OCI-M1 (cell line): ENCODE measurements around the gene CHST7.
A peak's percentile ranks its signal among the peaks of the same experiment; 100 is the strongest.

Source experiments
- DNase-seq: peaks from one replicate; lab custom pipeline; 2025; lab: John Stamatoyannopoulos, UW

CHST7 gene

DNA sequence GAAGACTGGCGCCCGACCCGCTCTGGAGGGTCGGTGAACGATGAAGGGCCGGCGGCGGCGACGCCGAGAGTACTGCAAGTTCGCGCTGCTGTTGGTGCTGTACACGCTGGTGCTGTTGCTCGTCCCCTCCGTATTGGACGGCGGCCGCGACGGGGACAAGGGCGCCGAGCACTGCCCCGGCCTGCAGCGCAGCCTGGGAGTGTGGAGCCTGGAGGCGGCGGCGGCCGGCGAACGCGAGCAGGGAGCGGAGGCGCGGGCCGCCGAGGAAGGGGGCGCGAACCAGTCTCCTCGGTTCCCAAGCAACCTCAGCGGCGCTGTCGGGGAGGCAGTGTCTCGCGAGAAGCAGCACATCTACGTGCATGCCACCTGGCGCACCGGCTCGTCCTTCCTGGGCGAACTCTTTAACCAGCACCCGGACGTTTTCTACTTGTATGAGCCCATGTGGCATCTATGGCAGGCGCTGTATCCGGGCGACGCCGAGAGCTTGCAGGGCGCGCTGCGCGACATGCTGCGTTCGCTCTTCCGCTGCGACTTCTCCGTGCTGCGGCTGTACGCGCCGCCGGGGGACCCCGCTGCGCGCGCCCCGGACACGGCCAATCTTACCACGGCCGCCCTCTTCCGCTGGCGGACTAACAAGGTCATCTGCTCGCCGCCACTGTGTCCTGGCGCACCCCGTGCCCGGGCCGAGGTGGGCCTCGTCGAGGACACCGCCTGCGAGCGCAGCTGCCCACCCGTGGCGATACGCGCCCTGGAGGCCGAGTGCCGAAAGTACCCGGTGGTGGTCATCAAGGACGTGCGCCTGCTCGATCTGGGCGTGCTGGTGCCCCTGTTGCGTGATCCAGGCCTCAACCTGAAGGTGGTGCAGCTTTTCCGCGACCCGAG lies 568 bp downstream of the CHST7 start:
- peak; percentile 64 for DNase-seq

DNA sequence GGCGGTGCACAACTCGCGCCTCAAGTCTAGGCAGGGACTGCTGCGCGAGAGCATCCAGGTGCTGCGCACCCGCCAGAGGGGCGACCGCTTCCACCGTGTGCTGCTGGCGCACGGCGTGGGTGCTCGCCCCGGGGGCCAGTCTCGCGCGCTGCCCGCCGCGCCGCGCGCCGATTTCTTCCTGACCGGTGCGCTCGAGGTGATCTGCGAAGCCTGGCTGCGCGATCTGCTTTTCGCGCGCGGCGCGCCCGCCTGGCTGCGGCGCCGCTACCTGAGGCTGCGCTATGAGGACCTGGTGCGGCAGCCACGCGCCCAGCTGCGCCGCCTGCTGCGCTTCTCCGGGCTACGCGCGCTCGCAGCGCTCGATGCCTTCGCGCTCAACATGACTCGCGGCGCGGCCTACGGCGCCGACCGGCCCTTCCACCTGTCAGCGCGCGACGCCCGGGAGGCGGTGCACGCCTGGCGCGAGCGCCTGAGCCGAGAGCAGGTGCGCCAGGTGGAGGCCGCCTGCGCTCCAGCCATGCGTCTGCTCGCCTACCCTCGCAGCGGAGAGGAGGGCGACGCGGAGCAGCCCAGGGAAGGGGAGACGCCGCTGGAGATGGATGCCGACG lies 1.3 kb downstream of the CHST7 start:
- DNase-seq, result no peak

DNA sequence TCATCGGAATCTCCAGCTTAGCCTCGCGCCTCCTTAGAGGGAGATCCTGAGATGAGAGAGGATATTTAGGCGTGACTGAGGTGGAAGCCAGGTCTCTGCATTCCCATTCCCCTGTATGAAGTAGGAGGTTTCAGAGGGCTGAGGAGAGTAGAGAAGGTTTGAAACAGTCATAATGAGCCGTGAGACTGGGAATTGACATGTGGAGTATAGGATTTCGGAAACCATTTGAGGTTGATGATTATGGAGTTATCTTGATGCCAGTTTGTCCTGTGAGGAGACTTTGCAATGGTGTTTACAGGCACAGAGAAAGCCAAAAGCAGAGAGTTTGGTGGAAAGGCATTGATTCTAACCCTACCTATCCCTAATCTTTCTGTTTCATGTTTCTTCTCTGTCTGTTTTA lies 2.0 kb downstream of the CHST7 start:
- DNase-seq, result no peak

DNA sequence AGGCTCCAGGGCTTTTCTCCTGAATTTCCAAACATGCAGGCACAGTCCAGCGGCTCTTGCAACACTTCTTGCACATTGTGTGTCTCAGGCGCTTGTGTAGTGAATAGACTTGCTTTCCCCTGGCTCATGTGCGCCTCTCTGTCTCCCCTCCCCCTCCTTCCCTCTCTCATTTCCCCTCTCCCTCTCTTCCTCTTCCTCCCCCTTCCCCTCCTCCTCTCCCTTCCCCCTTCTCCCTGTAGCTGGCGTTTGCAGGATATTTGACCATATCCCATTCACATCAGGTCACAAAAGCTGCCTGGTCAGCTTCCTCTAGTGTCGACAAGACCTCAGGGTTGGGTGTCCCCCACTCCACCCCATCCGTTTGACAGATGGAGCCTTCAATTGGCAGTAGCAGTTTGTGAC lies 2.4 kb downstream of the CHST7 start:
- peak; percentile 32 for DNase-seq

DNA sequence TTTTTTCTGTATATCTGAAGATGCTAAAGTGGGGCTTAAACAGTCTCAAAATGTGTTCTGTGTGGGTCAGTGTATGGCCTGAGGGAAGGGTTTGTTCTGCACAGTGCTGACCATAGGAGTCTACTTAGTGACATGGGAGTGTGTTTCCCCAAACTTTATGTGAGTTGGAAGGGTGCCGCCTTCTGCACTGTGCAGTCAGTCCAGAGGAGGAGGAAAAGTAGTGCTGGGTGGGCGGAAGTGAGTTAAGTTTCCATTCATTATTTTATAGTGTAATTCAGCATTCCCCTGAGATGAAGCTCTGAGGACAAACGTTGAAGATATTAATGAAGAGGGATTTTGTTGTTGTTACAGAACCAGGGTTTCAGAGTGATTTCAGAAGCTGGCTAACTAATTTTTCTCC lies 2.9 kb downstream of the CHST7 start:
- no peak for DNase-seq

DNA sequence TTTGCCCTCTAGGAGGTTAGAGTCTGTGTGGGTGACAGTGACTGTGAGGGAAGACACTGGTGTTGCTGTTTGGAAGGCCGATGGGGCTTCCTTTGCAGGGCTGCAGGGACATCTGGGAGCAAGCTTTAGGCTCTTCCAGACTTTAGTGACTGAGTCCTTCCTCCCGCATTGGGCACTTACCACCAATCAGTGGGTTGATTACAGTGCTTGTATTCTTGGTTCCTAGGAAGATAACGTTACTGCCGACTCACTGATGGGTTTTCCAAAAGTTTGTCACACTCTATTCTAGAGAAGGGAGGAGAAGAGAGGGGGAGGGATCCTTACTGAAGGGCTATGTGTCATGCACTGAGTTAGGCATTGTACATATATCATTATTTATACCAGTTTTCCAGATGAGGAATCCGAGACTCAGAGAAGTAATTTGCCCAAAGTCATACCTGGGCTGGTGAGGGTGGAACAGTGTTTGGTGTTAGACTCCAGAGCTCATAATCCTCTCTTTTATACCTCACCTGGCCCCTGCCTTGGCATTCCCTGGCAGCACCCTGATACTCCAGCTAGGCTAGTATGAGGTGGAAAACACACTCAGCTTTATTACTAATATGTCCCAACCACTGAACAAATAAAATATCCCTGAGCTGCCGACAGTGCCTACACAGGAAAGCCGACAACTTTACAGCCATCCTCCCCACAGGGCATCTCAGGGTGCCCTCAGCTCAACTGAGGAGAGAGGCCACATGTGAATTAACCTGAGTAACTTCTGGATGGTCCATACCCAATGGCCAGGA lies 3.8 kb downstream of the CHST7 start:
- peak; percentile 22 for DNase-seq

DNA sequence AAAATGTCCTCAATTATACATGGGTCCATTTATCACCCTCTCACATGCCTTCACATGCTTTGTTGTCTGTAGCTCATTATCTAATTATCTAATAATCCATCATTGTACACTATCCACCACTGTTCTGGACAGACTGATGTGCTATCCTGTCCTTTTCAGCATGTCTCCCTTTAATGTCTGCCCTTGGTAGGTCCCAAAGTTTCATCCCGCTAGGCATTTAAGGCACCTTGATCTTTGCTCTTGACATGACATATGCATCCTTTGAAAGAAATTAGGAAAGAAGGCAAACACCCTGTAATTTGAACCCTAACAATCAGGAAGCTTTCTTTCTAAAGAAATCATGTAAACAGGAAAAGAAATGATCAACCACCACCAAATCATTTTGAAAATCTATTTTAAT lies 5.7 kb downstream of the CHST7 start:
- no peak for DNase-seq

DNA sequence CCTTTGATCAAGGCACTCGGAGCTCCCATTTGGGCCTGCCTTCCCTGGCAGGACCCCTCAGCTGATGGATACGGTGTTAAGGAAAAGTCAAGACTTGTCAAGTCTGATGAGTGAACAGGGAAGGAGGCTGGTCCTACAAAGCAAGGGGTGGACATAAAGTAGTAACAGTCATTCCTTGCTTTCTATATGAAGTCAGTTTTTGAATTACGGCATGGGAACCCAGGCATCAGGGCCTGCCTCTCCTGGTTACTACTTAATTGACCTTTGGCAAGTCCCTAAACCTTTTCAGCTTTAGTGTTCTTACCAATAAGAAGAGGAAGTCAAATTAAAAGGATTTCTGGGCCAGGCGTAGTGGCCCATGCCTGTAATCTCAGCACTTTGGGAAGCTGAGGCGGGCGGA lies 7.0 kb downstream of the CHST7 start:
- DNase-seq, result no peak

DNA sequence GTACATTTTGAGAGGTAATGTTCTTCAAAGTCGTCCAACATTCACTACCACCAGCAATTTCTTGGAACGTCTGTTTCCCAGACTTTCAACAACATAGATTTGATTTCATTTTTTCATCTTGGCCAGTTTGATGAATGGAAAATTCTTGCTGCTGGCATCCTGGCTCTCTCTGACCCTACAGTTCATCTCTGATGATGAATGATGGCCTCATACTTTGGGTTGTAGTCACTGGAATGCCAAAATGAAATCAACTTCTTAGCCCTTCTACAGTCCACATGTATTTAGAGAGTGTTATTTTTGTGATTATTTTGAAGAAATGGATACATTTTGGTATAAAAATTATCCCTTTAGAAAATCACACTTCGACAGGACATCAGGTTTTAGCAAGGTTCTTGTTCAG lies 8.8 kb downstream of the CHST7 start:
- DNase-seq, result no peak

DNA sequence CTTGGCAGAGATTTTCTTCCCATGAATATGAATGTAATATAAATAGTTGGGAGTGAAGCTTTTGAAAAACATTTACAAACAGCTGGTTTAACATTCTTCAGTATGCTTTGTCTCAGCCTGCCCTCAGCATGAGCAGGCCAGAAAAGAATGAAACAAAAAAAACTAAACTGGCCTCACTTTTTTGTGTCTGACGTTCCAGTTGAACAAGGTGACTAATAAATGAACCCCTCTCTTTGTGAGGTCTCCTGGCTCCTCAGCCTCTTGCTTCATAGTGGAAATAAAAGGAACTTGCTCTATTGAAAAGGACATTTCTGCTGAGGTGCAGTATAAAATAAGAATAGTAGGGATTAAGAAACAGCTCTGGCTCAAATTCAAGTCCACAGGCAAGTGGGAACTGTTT lies 9.4 kb downstream of the CHST7 start:
- DNase-seq, result no peak

DNA sequence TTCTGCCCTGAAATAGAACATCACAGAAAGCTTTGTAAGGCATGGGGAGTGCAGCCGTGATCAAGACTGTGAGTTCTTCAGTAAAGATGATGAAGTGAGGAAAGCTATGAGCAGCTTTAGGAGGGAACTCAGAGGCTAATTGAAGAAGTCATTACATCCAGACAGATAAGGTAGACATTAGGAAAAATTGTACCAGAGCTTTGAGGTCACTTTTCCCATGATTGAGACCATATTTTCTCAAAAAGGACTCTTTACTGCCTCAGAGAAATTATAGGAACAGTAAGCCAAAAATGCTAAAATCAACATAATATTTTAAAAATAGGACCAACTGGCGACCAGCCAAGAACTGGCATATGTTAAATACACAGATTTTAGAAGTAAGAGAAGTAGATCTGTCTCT lies 11.2 kb downstream of the CHST7 start:
- no peak for DNase-seq

DNA sequence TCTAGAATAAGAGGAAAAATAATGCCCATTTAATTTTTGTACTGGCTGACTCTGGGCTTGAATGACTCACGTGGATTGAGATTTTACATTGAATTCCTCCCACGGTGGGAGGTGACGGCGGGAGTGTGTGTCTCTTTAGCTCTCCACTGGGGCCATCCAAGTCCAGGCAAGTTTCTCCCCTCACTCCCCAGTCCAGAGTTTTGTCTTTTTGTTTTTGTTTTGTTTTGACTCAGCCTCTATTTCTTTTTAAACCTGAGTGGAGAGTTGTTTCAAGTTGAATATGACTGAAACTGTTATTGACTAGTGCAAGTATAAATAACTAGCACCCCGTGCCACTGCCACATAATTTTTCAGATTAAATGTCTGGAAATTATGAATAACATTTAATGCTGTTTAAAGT lies 13.6 kb downstream of the CHST7 start:
- DNase-seq, result no peak

DNA sequence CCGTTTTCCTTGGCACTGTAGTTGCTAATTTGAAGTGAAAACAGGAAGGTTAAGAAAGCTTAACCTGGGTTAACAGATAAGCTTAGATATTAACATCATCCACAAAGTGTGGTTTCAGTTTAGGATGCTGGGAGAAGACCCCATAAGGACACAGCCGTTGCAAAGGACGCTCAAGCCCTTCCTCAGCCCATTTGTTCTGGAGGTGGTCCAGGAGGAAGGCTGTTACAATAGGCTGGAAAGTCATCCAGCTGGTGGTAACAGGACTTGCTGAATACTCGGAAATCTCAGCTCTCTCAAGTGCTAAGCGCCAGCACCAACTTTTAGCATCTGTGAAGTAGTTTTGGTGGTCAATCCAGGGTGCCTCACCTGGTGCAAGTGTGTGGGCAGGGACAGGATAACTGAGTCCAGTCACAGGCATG lies 14.2 kb downstream of the CHST7 start:
- DNase-seq, result no peak

DNA sequence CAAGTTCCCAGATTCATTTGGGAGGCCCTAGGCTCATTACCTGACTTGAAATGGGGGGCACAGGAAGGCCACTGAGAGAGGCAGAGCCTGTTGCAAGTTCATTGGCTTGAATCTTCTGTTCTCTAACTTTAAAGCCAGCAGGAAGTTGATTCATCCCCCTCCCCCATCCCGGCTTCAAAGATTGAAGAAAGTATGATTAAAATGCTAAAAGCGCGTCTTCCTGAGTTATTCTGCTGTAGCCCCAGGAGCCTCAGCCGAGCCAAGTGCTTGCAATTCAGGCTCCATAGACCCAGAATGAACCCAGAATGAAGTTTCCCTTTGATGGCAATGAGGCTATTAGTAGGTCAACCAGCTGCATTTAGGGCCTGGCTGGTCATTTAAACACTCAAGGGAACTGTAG lies 14.7 kb downstream of the CHST7 start:
- DNase-seq, result no peak

DNA sequence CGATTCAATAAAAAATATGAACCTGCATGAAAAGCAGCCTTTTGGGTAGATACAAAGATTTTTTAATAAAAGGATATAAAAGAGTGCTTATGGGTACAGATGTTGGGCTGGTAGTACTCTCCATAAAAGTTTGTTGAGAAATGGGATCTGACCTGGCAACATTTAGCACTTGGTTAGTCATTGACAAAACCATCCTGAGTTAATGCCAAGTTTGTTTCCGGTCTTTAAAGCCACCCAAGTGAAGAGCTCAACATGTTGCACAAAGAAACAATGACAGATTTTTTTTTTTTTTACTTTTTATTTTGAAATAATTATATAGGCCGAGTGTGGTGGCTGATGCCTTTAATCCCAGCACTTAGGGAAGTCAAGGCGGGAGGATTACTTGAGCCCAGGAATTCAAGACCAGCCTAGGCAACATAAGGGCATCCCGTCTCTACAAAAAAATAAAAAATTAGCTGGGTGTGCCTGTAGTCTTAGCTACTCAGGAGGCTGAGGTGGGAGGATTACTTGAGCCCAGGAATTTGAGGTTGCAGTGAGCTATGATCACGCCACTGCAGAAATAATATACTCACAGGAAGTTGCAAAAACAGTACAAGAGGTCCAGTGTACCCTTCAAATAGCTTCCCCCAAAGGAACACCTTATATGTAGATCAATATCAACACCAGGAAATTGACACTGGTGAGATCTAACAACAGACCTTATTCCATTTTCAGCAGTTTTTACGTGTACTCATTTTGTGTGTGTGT lies 16.6 kb downstream of the CHST7 start:
- no peak for DNase-seq

DNA sequence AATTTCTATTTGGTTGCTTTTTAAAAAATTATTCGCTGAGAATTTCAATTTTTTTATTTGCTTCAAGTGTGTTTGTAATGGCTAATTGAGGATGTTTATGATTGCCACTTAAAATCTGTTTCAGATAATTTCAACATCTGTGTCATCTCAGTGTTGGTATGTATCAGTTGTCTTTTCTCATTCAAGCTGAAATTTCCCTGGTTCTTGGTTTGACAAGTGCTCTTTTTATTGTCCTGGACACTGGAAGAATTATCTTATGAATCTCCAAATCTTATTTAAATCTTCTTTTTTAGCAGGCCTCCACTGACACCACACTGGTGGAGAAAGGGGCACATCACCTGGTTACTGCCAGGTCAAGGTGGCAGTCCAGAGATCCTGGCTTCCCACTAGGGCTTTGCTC lies 21.5 kb downstream of the CHST7 start:
- DNase-seq, result no peak

DNA sequence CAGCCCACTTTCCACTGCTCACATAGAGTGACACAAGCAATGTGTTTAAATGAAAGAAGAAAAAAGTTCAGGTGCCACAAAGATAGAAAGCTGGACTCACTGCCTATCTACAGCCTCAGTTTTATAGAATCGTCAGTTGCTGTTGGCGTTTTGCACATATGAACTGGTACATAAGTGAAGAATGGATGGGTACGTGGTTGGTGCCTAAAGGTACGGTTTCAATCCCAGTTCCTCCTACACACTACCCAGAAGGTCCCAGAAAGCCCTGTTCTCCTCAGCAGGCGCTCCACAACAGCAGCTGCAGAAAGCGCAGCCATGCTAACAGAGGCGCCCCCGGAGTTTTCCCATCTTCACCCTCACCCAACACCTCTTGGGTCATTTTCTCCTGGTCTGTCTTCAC lies 23.6 kb downstream of the CHST7 start:
- no peak for DNase-seq

DNA sequence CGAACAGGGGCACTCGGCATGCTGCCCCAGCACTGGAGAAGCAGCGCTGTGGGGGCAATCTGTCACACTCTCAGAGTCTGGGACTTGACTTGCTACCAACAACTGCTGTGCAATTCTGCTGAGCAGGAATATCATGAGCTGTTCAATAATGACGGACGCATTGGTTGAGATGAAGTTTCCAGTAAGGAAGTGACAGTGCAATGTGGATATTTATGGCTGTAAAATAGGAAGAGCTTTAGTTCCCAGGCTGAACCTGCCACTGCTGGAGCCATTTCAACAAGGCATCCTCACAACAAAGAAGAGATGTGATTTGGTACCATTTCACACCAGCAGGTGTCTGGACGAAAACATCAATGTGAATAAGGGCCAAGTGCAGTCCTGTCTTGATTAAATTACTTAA lies 24.2 kb downstream of the CHST7 start:
- no peak for DNase-seq

DNA sequence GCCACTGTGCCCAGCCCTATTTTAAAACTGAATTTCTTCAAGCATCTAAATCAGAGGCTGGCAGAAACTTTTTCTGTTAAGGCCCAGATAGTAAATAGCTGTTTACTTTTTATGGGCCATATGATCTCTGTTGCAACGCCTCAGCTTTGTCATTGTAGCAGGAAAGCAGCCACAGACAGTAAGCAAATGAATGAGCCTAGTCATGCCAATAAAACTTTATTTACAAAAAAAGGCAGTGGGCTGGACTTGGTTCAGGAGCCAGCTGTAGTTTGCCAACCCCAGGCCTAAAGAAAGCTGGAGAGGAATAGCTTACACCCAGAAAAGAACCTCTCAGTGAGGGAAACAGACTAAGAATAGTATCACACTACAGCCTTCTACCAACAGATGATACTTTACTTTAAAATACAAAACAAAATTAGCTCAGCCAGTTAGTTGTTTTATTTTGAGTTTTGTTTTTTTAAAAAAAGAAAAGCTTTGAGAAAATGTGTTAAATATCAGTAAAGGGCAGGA lies 25.5 kb downstream of the CHST7 start:
- DNase-seq, result no peak

DNA sequence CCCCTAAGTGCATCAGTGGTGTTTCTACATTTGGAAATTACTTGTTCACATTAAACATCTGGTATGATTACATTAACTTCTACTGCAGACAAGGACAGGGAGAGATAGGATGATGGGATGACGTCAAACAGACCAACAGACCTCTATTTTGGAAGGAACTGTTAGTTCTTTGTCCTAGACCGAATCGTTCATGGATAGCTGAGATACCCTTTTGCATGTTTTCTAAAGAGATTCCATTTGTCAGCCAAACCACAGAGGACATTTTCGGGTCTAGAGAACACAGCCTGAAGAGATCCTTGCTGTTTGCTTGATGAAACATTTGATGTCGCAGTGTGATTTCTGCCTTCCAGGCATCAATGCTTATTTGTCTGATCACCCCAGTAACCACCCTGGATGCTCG lies 27.7 kb downstream of the CHST7 start:
- DNase-seq, result no peak

DNA sequence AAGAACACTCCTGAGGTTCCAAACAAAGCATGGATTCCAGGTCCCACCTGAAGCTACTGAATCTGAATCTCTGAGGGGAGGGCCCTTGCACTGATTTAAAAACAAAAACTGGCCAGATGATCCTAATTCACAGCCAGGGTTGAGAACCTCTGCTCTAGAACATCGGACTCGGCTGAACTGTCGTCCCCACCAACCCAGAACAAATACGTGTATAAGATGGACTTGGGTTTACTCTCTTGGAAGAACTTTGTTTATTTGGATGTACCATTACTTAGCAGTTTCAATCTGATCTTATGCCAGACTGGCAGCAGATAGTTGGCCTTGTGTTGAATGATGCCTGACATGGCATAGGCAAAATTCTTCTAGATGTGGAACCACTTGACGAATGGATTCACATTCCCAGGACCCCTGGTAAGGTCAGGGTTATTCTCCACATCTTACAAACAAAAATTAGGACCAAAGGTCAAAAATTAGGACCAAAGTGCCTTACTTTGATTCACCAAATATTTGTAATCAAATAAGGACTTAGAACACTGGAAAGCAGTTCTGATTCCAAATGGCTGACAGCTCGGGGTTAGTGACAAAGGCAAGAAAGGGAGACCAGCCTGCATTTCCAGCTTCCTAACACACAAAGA lies 29.0 kb downstream of the CHST7 start:
- DNase-seq, result no peak

DNA sequence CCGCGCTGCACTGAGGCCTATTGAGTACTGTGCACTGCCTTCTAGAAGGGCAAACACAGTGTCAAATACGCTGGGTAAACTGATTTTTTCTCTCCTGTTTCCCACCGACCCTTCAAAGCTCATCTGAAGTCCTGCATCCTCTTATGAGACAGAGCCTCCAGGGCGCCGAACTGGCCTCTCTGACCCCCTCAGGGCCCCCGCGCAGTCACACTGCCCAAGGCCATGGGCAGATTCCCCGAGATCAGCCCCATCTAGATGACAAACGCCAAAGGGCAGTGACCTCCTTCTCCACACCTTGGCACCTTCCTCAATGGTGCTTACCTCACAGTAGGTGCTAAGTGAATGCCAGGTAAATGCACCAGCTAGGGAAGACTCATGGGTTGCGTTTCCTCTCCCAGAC lies 34.4 kb downstream of the CHST7 start:
- no peak for DNase-seq
